K562 (cell line): ENCODE data around the gene EYA4.

ENCODE experiments used
- BACH1 ChIP-seq: fragments of 200-800 bp; sonication (Bioruptor generic); IDR thresholded peaks from 2 replicates; pipeline ENCODE4 v1.6.1; 2016; ENCODE audit warnings: missing genetic modification characterization, missing compliant biosample characterization
- BRD4 ChIP-seq: fragments of 200-600 bp; sonication (generic); IDR thresholded peaks from 2 replicates; pipeline ENCODE4 v1.6.1; 2017; ENCODE audit warnings: inconsistent platforms
- ELF1 ChIP-seq: fragments of 200-800 bp; sonication (Bioruptor generic); IDR thresholded peaks from 2 replicates; pipeline ENCODE4 v1.6.1; 2016; ENCODE audit warnings: missing genetic modification characterization, missing compliant biosample characterization
- EWSR1 ChIP-seq: fragments of 450-650 bp; IDR thresholded peaks from 2 replicates; pipeline ENCODE4 v1.6.1; 2018; ENCODE audit warnings: borderline replicate concordance, mild to moderate bottlenecking, low read depth, moderate library complexity; ENCODE audit not compliant: partially characterized antibody
- POLR2A ChIP-seq: fragments of 450-650 bp; conservative IDR thresholded peaks from 2 replicates; pipeline ENCODE4 v1.6.1; 2016
- POLR2AphosphoS5 ChIP-seq: IDR thresholded peaks from 2 replicates; pipeline ENCODE4 v1.6.1; 2011; ENCODE audit warnings: mild to moderate bottlenecking, low read depth, low read length, moderate library complexity; ENCODE audit not compliant: control insufficient read depth, insufficient read depth
- RFX5 ChIP-seq: IDR thresholded peaks from 2 replicates; pipeline ENCODE4 v1.6.1; 2011; ENCODE audit warnings: low read depth, mild to moderate bottlenecking, improper control_type of control experiment, low read length
- SMAD4 ChIP-seq: fragments of 250-450 bp; sonication (Bioruptor Pico); conservative IDR thresholded peaks from 2 replicates; pipeline ENCODE4 v1.8.0; 2021; ENCODE audit warnings: inconsistent platforms, mild to moderate bottlenecking, moderate library complexity
- TAF15 ChIP-seq: fragments of 200-400 bp; formaldehyde crosslinking; IDR thresholded peaks from 2 replicates; pipeline ENCODE4 v1.6.1; 2017; ENCODE audit warnings: mild to moderate bottlenecking, low read depth, low read length, moderate library complexity
- ZNF384 ChIP-seq: IDR thresholded peaks from 2 replicates; pipeline ENCODE4 v1.6.1; 2012; ENCODE audit warnings: low read depth, low read length, improper control_type of control experiment
- TF ChIP-seq, protein P1 (sequence below), 3 experiments: IDR thresholded peaks in 2 of 3; conservative IDR thresholded peaks in 1 of 3; 2 replicates each; pipeline ENCODE4 v1.5.1; 2011 to 2012; ENCODE audit warnings: low read length in 3 of 3, mild to moderate bottlenecking in 3 of 3, control low read depth in 2 of 3, improper control_type of control experiment in 1 of 3, inconsistent platforms in 1 of 3, low read depth in 1 of 3, mixed read lengths in 1 of 3, moderate library complexity in 1 of 3; ENCODE audit not compliant: insufficient read depth in 2 of 3
- TF ChIP-seq, protein P2 (sequence below): fragments of 450-650 bp; IDR thresholded peaks from 2 replicates; pipeline ENCODE4 v1.6.1; 2016; ENCODE audit warnings: antibody characterized with exemption

DNA sequence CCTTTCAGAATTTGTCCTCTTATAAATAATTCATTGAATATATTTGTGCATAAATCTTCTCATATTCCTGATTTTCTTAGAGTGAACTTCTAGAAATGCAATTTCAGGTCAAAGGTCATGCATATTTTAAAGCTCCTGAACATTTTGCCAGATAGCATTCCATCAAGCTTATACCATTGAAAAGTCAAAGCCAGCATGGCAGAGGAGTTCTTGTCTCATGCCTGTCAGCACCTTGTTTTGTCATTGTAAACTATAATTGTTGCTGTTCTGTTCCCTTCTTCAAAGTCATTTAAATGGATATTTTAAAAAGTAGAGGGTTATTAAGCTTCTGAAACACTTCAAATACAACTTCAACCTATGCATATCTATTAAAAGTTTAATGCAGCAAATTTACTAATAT is 170.6 kb downstream of the EYA4 start:
- TF ChIP-seq BACH1 (tag) (no peak), ELF1 (tag) (no peak), EWSR1 (no peak), ZNF384 (no peak), TAF15 (no peak), POLR2A (no peak), POLR2AphosphoS5 (no peak), BRD4 (no peak), SMAD4 (no peak), RFX5 (no peak)
- TF ChIP-seq, protein P1, sequence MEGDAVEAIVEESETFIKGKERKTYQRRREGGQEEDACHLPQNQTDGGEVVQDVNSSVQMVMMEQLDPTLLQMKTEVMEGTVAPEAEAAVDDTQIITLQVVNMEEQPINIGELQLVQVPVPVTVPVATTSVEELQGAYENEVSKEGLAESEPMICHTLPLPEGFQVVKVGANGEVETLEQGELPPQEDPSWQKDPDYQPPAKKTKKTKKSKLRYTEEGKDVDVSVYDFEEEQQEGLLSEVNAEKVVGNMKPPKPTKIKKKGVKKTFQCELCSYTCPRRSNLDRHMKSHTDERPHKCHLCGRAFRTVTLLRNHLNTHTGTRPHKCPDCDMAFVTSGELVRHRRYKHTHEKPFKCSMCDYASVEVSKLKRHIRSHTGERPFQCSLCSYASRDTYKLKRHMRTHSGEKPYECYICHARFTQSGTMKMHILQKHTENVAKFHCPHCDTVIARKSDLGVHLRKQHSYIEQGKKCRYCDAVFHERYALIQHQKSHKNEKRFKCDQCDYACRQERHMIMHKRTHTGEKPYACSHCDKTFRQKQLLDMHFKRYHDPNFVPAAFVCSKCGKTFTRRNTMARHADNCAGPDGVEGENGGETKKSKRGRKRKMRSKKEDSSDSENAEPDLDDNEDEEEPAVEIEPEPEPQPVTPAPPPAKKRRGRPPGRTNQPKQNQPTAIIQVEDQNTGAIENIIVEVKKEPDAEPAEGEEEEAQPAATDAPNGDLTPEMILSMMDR (IDR thresholded peaks at IDR 0.05 in 2 of 3, conservative IDR thresholded peaks at IDR 0.05 in 1 of 3; ENCODE audit: insufficient read depth in 2 of 3, low read depth in 1 of 3, low read length in 3 of 3), result no peak
- TF ChIP-seq, protein P2, sequence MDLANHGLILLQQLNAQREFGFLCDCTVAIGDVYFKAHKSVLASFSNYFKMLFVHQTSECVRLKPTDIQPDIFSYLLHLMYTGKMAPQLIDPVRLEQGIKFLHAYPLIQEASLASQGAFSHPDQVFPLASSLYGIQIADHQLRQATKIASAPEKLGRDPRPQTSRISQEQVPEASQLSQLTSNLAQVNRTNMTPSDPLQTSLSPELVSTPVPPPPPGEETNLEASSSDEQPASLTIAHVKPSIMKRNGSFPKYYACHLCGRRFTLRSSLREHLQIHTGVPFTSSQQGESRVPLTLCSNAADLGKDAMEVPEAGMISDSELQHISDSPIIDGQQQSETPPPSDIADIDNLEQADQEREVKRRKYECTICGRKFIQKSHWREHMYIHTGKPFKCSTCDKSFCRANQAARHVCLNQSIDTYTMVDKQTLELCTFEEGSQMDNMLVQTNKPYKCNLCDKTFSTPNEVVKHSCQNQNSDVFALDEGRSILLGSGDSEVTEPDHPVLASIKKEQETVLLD, result no peak
